Ishikawa (cell line): ENCODE measurements around the gene NFE2L1.

ENCODE experiments used
- CEBPB ChIP-seq: IDR thresholded peaks from 2 replicates; pipeline ENCODE4 v1.6.1; 2012
- CREB1 ChIP-seq: IDR thresholded peaks from 2 replicates; pipeline ENCODE4 v1.6.1; 2012; ENCODE audit warnings: low read depth
- EGR1 ChIP-seq: IDR thresholded peaks from 2 replicates; pipeline ENCODE4 v1.6.1; 2012
- EP300 ChIP-seq: IDR thresholded peaks from 2 replicates; pipeline ENCODE4 v1.6.1; 2012; ENCODE audit warnings: borderline replicate concordance
- FOXM1 ChIP-seq: IDR thresholded peaks from 2 replicates; pipeline ENCODE4 v1.6.1; 2012; ENCODE audit warnings: low read depth, borderline replicate concordance
- NFIC ChIP-seq: IDR thresholded peaks from 2 replicates; pipeline ENCODE4 v1.6.1; 2012
- RAD21 ChIP-seq: IDR thresholded peaks from 2 replicates; pipeline ENCODE4 v1.6.1; 2012; ENCODE audit warnings: low read depth
- TAF1 ChIP-seq: IDR thresholded peaks from 2 replicates; pipeline ENCODE4 v1.6.1; 2012; ENCODE audit warnings: low read depth, mild to moderate bottlenecking
- TCF12 ChIP-seq: IDR thresholded peaks from 2 replicates; pipeline ENCODE4 v1.6.1; 2012; ENCODE audit warnings: low read depth
- TEAD4 ChIP-seq: IDR thresholded peaks from 2 replicates; pipeline ENCODE4 v1.6.1; 2012
- YY1 ChIP-seq: IDR thresholded peaks from 2 replicates; pipeline ENCODE4 v1.6.1; 2012; ENCODE audit warnings: low read depth
- TF ChIP-seq, protein P1 (sequence below): IDR thresholded peaks from 2 replicates; pipeline ENCODE4 v1.6.1; 2012
- TF ChIP-seq, protein P2 (sequence below): IDR thresholded peaks from 2 replicates; pipeline ENCODE4 v1.6.1; 2012; ENCODE audit warnings: low read depth, mild to moderate bottlenecking
- TF ChIP-seq, protein P3 (sequence below): IDR thresholded peaks from 2 replicates; pipeline ENCODE4 v1.6.1; 2012

DNA sequence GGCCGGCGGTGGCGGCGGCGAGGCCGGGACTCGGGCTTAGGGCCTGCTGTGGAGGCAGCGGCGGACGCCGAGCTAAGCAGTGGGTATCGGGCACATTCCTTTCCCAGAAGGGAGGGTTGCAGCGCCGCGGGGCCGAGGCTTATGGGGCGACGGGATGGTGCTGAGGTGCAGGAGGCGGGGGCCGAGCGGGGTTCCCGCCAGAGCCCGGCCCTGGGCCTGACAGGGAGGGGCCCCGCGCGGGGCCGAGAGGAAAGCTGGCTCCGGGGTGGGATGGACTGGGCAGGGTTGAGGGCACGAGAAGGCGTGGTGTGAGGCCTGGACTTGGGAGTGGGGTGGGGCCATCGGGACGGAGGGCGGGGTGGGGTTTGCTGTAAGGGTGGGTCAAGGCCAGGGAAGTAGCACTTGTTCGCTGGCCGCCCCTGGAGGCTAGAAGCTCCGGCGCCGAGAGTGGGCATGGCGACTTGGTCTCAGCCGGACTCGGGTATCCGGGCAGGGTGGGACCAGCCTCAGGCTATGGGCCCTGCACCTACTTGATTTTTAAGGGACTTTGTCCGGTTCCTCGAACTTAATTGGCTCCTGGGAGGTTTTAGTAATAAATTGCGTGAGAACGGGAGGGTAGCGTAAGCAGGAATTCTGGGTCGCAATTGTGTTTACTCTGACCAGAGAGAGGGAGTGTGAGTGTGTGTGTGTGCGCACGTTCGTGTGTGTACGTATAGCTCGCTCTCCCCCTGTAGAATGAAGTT is 396 bp downstream of the NFE2L1 start:
- TF ChIP-seq NFIC, result no peak
- no peak for TF ChIP-seq CEBPB
- peak; percentile 27; the same call in 1 of the 2 replicates for TF ChIP-seq TAF1
- no peak for TF ChIP-seq YY1
- TF ChIP-seq RAD21, result no peak
- TF ChIP-seq, protein P1, sequence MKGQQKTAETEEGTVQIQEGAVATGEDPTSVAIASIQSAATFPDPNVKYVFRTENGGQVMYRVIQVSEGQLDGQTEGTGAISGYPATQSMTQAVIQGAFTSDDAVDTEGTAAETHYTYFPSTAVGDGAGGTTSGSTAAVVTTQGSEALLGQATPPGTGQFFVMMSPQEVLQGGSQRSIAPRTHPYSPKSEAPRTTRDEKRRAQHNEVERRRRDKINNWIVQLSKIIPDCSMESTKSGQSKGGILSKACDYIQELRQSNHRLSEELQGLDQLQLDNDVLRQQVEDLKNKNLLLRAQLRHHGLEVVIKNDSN, result no peak
- 0 out of 2 replicates have a peak, but pooled peaks have one; percentile 12 for TF ChIP-seq EP300
- no peak for TF ChIP-seq EGR1
- TF ChIP-seq, protein P2, sequence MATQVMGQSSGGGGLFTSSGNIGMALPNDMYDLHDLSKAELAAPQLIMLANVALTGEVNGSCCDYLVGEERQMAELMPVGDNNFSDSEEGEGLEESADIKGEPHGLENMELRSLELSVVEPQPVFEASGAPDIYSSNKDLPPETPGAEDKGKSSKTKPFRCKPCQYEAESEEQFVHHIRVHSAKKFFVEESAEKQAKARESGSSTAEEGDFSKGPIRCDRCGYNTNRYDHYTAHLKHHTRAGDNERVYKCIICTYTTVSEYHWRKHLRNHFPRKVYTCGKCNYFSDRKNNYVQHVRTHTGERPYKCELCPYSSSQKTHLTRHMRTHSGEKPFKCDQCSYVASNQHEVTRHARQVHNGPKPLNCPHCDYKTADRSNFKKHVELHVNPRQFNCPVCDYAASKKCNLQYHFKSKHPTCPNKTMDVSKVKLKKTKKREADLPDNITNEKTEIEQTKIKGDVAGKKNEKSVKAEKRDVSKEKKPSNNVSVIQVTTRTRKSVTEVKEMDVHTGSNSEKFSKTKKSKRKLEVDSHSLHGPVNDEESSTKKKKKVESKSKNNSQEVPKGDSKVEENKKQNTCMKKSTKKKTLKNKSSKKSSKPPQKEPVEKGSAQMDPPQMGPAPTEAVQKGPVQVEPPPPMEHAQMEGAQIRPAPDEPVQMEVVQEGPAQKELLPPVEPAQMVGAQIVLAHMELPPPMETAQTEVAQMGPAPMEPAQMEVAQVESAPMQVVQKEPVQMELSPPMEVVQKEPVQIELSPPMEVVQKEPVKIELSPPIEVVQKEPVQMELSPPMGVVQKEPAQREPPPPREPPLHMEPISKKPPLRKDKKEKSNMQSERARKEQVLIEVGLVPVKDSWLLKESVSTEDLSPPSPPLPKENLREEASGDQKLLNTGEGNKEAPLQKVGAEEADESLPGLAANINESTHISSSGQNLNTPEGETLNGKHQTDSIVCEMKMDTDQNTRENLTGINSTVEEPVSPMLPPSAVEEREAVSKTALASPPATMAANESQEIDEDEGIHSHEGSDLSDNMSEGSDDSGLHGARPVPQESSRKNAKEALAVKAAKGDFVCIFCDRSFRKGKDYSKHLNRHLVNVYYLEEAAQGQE, result no peak
- no peak for TF ChIP-seq TEAD4
- TF ChIP-seq, protein P3, sequence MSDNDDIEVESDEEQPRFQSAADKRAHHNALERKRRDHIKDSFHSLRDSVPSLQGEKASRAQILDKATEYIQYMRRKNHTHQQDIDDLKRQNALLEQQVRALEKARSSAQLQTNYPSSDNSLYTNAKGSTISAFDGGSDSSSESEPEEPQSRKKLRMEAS, result no peak; the same call in 1 of the 2 replicates
- TF ChIP-seq FOXM1, result no peak
- no peak; the same call in 1 of the 2 replicates for TF ChIP-seq CREB1
- TF ChIP-seq TCF12, result peak; percentile 48; the same call in 1 of the 2 replicates
